Measurements from ENCODE around the gene MARCKSL1. TPM values are rescaled to one million over a fixed set of nuclear protein-coding genes. Genes with fewer than 3 reads are reported as not detected.

MARCKSL1 gene
- total and polyA plus RNA-seq, 2 of the 13 experiments (the other 11 are each of a cell fraction or from before 2014, with no cell fraction given), result 81.9 to 155 TPM

- TF ChIP-seq TBL1XR1 (IDR thresholded peaks at IDR 0.05; ENCODE audit: borderline replicate concordance, low read length, partially characterized antibody) (no peak), REPIN1 (CRISPR knock-in tag; IDR thresholded peaks at IDR 0.05; ENCODE audit: borderline replicate concordance, low read depth) (no peak), ZNF75D (CRISPR knock-in tag; IDR thresholded peaks at IDR 0.05; ENCODE audit: borderline replicate concordance) (no peak), NR2F1 (CRISPR knock-in tag; IDR thresholded peaks at IDR 0.05) (no peak), SRY (CRISPR knock-in tag; IDR thresholded peaks at IDR 0.05) (0 out of 2 replicates have a peak, but pooled peaks have one; percentile 35), NBN (conservative IDR thresholded peaks at IDR 0.05) (no peak), PITX1 (CRISPR knock-in tag; IDR thresholded peaks at IDR 0.05) (no peak; the same call in 1 of the 2 replicates), GLMP (CRISPR knock-in tag; IDR thresholded peaks at IDR 0.05; ENCODE audit: borderline replicate concordance) (no peak), ZKSCAN5 (CRISPR knock-in tag; IDR thresholded peaks at IDR 0.05) (no peak), TCF12 (IDR thresholded peaks at IDR 0.05) (no peak), TCF12 (CRISPR knock-in tag; IDR thresholded peaks at IDR 0.05) (peak; percentile 53), ZBTB21 (CRISPR knock-in tag; IDR thresholded peaks at IDR 0.05) (no peak), NR3C1 (CRISPR knock-in tag; IDR thresholded peaks at IDR 0.05) (no peak), SMAD9 (CRISPR knock-in tag; IDR thresholded peaks at IDR 0.05) (no peak), HNRNPUL1 (IDR thresholded peaks at IDR 0.05; ENCODE audit: low read depth, low read length) (no peak), KAT2B (IDR thresholded peaks at IDR 0.05; ENCODE audit: borderline replicate concordance, low read depth, low read length) (no peak), ATF4 (CRISPR knock-in tag; IDR thresholded peaks at IDR 0.05) (peak in 1 of 2 experiments; percentile 23; a peak in 1 of 4 replicates), ZNF362 (CRISPR knock-in tag; IDR thresholded peaks at IDR 0.05; ENCODE audit: borderline replicate concordance) (no peak)
- TF ChIP-seq, protein P1, sequence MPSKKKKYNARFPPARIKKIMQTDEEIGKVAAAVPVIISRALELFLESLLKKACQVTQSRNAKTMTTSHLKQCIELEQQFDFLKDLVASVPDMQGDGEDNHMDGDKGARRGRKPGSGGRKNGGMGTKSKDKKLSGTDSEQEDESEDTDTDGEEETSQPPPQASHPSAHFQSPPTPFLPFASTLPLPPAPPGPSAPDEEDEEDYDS (CRISPR knock-in tag; IDR thresholded peaks at IDR 0.05), result peak; percentile 98
- TF ChIP-seq, protein P2, sequence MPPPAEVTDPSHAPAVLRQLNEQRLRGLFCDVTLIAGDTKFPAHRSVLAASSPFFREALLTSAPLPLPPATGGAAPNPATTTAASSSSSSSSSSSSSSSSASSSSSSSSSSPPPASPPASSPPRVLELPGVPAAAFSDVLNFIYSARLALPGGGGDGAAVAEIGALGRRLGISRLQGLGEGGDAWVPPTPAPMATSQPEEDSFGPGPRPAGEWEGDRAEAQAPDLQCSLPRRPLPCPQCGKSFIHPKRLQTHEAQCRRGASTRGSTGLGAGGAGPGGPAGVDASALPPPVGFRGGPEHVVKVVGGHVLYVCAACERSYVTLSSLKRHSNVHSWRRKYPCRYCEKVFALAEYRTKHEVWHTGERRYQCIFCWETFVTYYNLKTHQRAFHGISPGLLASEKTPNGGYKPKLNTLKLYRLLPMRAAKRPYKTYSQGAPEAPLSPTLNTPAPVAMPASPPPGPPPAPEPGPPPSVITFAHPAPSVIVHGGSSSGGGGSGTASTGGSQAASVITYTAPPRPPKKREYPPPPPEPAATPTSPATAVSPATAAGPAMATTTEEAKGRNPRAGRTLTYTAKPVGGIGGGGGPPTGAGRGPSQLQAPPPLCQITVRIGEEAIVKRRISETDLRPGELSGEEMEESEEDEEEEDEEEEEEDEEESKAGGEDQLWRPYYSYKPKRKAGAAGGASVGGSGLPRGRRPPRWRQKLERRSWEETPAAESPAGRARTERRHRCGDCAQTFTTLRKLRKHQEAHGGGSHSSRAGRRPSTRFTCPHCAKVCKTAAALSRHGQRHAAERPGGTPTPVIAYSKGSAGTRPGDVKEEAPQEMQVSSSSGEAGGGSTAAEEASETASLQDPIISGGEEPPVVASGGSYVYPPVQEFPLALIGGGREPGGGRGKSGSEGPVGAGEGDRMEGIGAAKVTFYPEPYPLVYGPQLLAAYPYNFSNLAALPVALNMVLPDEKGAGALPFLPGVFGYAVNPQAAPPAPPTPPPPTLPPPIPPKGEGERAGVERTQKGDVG (CRISPR knock-in tag; IDR thresholded peaks at IDR 0.05; ENCODE audit: borderline replicate concordance), result no peak
- TF ChIP-seq, protein P3, sequence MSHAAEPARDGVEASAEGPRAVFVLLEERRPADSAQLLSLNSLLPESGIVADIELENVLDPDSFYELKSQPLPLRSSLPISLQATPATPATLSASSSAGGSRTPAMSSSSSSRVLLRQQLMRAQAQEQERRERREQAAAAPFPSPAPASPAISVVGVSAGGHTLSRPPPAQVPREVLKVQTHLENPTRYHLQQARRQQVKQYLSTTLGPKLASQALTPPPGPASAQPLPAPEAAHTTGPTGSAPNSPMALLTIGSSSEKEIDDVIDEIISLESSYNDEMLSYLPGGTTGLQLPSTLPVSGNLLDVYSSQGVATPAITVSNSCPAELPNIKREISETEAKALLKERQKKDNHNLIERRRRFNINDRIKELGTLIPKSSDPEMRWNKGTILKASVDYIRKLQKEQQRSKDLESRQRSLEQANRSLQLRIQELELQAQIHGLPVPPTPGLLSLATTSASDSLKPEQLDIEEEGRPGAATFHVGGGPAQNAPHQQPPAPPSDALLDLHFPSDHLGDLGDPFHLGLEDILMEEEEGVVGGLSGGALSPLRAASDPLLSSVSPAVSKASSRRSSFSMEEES (CRISPR knock-in tag; IDR thresholded peaks at IDR 0.05), result no peak
Observed at GRCh38 chr1:32335790-32336590, at the start of gene MARCKSL1 (continued).

All from HepG2 (cell line).